Activated CD4-positive, alpha-beta T cell treated with anti-CD3 and anti-CD28 coated beads, Interleukin-2, amount 10 ng/mL, durations not matched to agents 7 days and 5 days (primary cell): ENCODE data around the gene FBP2. TPM values are rescaled to one million over a fixed set of nuclear protein-coding genes. Genes with fewer than 3 reads are reported as not detected.
A peak's percentile ranks its signal among the peaks of the same experiment; 100 is the strongest.
"Not testable (repeated sequence)": the region's sequence is repeated elsewhere in the genome, so short reads cannot be mapped to it uniquely, and the experiment has no call there.

Source experiments
- CTCF ChIA-PET: fragments of 350-600 bp; sonication (Branson Sonifier 250); formaldehyde crosslinking; loops from one replicate; lab custom pipeline; 2021; ENCODE audit warnings: antibody characterized with exemption; lab: Charles Lee
- POLR2A ChIA-PET: fragments of 350-600 bp; sonication (Branson Sonifier 250); formaldehyde crosslinking; loops from one replicate; lab custom pipeline; 2021; ENCODE audit warnings: antibody characterized with exemption; lab: Charles Lee
- DNase-seq: peaks from one replicate; pipeline ENCODE4 v3.0.0-alpha.2; 2020
- H3K27ac Mint-ChIP-seq: one replicate; pipeline ENCODE4 v1.8.0; 2021; ENCODE audit warnings: mild to moderate bottlenecking, moderate library complexity, mixed read lengths
- H3K27me3 Mint-ChIP-seq: one replicate; pipeline ENCODE4 v1.8.0; 2021; ENCODE audit warnings: mixed read lengths
- H3K36me3 Mint-ChIP-seq: one replicate; pipeline ENCODE4 v1.8.0; 2021; ENCODE audit warnings: low read depth, mixed read lengths
- H3K4me1 Mint-ChIP-seq: one replicate; pipeline ENCODE4 v1.8.0; 2021; ENCODE audit warnings: mixed read lengths
- H3K4me3 Mint-ChIP-seq: one replicate; pipeline ENCODE4 v1.8.0; 2021; ENCODE audit warnings: mild to moderate bottlenecking, moderate library complexity, mixed read lengths
- H3K9me3 Mint-ChIP-seq: one replicate; pipeline ENCODE4 v1.8.0; 2021; ENCODE audit warnings: mixed read lengths
- total RNA-seq, 2 experiments: library from RNA; stranded (reverse); gene quantifications; one replicate each; pipeline ENCODE4 v1.2.3, GENCODE V29; 2021

FBP2 gene
- total RNA-seq, 2 experiments from 2014 or later = not detected

DNA sequence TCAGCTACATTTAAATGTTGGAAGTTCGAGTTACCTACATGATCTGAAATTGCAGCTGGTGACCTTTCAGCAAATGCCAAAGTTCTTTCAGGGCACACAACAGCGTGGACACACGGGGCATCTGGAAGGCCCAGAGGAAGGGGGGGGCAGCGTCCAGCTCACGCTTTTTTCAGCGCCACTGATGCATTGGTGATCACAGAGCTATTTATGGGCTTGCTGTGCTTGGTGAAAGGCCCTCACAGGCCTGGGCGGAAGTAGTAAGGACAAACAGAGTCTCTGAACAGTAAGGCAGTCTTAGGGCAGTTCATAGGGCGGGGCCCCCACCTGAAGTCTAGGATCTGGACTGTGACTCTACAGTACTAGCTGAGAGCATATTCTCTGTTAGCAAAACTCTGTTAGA is 6.6 kb upstream of the FBP2 start:
- CTCF ChIA-PET = no interaction called here
- H3K4me1 Mint-ChIP-seq = peaks cover 3% of the 10 kb centered on the region
- no peak overlapping the region for H3K4me3 Mint-ChIP-seq
- H3K36me3 Mint-ChIP-seq = no peaks in the 10 kb centered on the region
- no peak for DNase-seq
- H3K27me3 Mint-ChIP-seq = peaks cover 15% of the 10 kb centered on the region
- H3K27ac Mint-ChIP-seq = no peak overlapping the region
- H3K9me3 Mint-ChIP-seq = no peaks in the 10 kb centered on the region
- POLR2A ChIA-PET = no interaction called here

DNA sequence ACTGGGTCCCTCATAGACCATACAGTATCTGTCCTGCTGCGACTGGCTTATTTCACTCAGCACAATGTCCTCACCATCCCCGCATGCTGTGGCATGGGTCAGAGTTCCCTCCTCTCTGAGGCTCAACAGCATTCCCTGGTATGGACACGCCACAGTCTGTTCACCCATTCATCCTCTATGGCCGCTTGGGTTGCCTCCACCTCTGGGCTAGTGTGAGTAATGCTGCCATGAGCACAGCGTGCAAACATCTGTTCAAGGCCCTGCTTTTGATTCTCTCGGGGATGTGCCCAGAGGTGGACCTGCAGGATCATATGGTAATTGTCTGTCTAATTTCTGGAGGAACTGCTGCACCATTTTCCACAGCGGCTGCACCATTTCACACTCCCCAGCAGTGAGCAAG is 5.5 kb upstream of the FBP2 start:
- Mint-ChIP-seq H3K9me3 (no peaks in the 10 kb centered on the region), H3K4me3 (no peak overlapping the region), H3K4me1 (peaks cover 3% of the 10 kb centered on the region), H3K36me3 (no peaks in the 10 kb centered on the region), H3K27ac (no peak overlapping the region), H3K27me3 (peaks cover 8% of the 10 kb centered on the region)
- ChIA-PET POLR2A (no interaction called here), CTCF (no interaction called here)
- no peak for DNase-seq

DNA sequence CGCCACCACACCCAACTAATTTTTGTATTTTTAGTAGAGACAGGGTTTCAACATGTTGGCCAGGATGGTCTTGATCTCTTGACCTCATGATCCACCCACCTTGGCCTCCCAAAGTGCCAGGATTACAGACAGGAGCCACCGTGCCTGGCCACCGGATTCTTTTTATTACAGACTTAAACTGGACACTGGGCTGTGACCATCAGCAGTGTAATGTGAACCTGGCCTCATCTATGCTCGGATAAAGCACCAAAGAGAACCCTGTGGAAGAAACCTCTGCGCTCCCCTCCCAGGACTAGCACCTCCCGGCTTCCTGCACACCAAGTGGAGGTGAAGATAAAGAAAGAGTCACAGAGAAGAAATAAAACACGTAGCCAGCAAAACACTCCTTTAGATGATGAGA is 941 bp downstream of the FBP2 start:
- CTCF ChIA-PET = interaction anchor here (1.4 kb wide), 1 partner anchor 17 kb away, joined by 3 read pairs; no protein-coding TSS in a partner anchor
- H3K27me3 Mint-ChIP-seq, H3K4me3 Mint-ChIP-seq, DNase-seq, H3K9me3 Mint-ChIP-seq, H3K36me3 Mint-ChIP-seq, POLR2A ChIA-PET, H3K27ac Mint-ChIP-seq, H3K4me1 Mint-ChIP-seq: not testable (repeated sequence)

DNA sequence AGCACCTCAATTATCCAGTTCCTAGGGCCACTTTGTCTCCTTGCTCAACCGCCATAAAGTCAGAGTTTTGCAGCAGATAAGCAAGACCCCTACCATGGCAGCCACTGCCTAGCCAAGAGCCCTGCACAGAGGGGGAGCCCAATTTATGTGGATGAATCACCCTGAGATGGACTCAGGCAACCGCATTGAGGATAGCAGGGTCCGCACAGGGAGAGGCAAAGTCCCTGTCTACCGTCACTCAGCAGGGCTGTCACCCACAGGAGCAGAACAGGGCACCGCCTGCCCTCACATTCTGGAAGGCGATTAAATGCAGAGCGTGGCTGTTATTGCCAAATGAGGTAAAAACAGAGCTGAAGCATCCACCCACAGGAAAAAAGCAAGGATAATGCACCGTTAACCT is 1.7 kb downstream of the FBP2 start:
- no peaks in the 10 kb centered on the region for H3K36me3 Mint-ChIP-seq
- H3K27me3 Mint-ChIP-seq = peaks cover 8% of the 10 kb centered on the region
- H3K27ac Mint-ChIP-seq = no peak overlapping the region
- ChIA-PET CTCF (interaction anchor here (1.4 kb wide), 1 partner anchor 16 kb away, joined by 3 read pairs; no protein-coding TSS in a partner anchor), POLR2A (no interaction called here)
- peaks cover under 1% of the 10 kb centered on the region for H3K4me1 Mint-ChIP-seq
- DNase-seq = no peak
- no peak overlapping the region for H3K4me3 Mint-ChIP-seq
- no peaks in the 10 kb centered on the region for H3K9me3 Mint-ChIP-seq

DNA sequence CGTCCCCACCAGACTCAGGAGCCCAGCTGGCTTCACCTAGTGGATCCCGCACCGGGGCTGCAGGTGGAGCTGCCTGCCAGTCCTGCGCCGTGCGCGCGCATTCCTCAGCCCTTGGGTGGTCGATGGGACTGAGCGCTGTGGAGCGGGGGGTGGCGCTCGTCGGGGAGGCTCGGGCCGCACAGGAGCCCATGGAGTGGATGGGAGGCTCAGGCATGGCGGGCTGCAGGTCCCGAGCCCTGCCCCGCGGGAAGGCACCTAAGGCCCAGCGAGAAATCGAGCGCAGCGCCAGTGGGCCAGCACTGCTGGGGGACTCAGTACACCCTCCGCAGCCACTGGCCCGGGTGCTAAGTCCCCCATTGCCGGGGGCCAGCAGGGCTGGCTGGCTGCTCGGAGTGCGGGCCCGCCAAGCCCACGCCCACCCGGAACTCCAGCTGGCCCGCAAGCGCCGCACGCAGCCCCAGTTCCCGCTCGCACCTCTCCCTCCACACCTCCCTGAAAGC is 2.5 kb downstream of the FBP2 start:
- H3K9me3 Mint-ChIP-seq, DNase-seq, POLR2A ChIA-PET, H3K27ac Mint-ChIP-seq, H3K4me1 Mint-ChIP-seq, H3K36me3 Mint-ChIP-seq, H3K4me3 Mint-ChIP-seq, CTCF ChIA-PET, H3K27me3 Mint-ChIP-seq: not testable (repeated sequence)

DNA sequence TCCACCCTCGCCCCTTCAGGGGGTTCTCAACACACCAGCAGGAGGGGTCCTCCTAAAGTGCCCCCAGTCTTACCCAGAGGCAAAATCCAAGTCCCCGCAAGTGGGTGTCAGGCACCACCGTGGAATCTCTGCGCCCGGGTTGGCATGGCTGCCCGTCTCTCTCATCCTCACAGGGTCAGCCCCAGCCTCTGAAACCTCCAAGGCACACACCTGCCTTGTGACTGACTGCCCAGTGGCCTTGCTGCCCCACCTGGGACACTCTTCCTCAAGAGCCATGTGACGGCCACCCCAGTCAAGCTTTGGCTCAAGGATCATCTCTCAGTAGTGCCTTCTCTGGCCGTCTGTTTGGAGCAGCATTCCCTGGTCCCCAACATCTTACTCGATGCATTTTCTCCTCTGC is 4.9 kb downstream of the FBP2 start:
- DNase-seq = no peak
- ChIA-PET CTCF (no interaction called here), POLR2A (no interaction called here)
- Mint-ChIP-seq H3K4me1 (peaks cover 23% of the 10 kb centered on the region), H3K27ac (no peak overlapping the region), H3K4me3 (no peak overlapping the region), H3K27me3 (peaks cover 3% of the 10 kb centered on the region), H3K36me3 (no peaks in the 10 kb centered on the region), H3K9me3 (no peaks in the 10 kb centered on the region)

DNA sequence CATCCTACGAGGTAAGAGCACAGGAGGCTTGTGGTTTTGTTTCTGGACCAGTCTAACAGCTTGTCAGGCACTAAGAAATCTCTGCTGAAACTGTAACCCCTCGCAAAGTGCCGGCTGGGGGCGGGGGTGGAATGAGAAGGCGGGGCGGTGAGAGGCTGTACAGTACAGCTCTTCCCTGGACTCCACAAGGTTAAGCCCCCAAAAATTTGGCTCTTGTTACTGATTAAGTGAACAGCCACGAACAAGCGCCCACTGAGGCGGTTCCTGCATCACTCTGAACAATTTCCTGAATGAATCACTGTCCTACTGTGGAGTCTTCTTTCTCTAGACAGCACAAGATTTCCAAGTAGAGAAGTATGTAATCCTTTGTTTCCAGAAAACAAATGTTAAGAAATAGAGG is 6.8 kb downstream of the FBP2 start:
- no peak overlapping the region for H3K27ac Mint-ChIP-seq
- POLR2A ChIA-PET = no interaction called here

DNA sequence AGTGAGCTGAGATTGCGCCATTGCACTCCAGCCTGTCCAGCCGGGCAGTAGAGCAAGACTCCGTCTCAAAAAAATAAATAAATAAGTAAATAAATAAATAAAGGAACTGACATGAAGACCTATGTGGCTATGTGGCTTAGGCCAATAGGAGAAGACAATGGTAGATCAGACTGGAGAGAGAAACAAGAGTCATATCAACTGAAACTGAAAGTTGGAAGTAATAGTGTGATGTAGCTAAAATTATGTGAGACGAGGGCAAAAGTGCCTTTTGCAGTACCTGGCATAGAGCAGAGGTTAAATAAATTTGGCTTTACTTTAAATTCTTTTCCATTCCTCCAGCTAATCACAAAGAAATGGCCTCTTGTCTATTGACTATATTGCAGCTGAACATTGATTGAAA is 7.3 kb downstream of the FBP2 start:
- no peak for DNase-seq
- H3K4me1 Mint-ChIP-seq = peaks cover 23% of the 10 kb centered on the region
- H3K9me3 Mint-ChIP-seq = no peaks in the 10 kb centered on the region
- no peak overlapping the region for H3K4me3 Mint-ChIP-seq
- no peaks in the 10 kb centered on the region for H3K36me3 Mint-ChIP-seq
- CTCF ChIA-PET = interaction anchor here (0.6 to 0.7 kb wide), 3 partner anchors 35 to 136 kb away, joined by 3 to 7 read pairs (median 5); no protein-coding TSS in a partner anchor
- H3K27me3 Mint-ChIP-seq = no peaks in the 10 kb centered on the region
- H3K27ac Mint-ChIP-seq = no peak overlapping the region
- POLR2A ChIA-PET = no interaction called here

More for the DNA sequence above, 6.8 kb downstream of the FBP2 start:
- H3K27me3 Mint-ChIP-seq = no peaks in the 10 kb centered on the region
- H3K4me3 Mint-ChIP-seq = no peak overlapping the region
- DNase-seq = no peak
- H3K36me3 Mint-ChIP-seq = no peaks in the 10 kb centered on the region
- no peaks in the 10 kb centered on the region for H3K9me3 Mint-ChIP-seq
- CTCF ChIA-PET = interaction anchor here (0.6 kb wide), 1 partner anchor 137 kb away, joined by 5 read pairs; no protein-coding TSS in a partner anchor
- H3K4me1 Mint-ChIP-seq = peaks cover 23% of the 10 kb centered on the region

DNA sequence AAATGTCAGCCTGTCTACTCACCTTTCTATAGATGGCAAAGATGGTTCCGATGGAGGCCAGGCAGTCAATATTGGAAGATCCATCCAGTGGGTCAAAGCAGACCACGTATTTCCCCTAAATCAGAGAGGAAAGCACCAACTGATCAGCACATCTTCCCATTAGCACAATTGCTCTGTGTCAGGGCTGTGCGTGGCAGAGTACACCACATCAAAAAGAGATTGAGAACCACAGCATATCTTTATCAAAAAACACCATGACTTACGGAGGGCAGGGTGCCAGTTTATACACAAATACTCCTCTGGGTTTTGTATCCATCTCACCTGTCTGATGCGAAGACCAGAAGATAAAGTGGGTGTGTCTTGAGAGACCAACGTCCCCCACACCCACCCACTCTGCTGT is 9.1 kb downstream of the FBP2 start:
- POLR2A ChIA-PET = no interaction called here
- H3K4me3 Mint-ChIP-seq = no peak overlapping the region
- H3K27me3 Mint-ChIP-seq = peaks cover 2% of the 10 kb centered on the region
- no peaks in the 10 kb centered on the region for H3K36me3 Mint-ChIP-seq
- H3K27ac Mint-ChIP-seq = no peak overlapping the region
- CTCF ChIA-PET = interaction anchor here (1.0 kb wide), 1 partner anchor 30 kb away, joined by 4 read pairs; the partner anchor contains the start of gene PCAT7
- peak; percentile 12 for DNase-seq
- no peaks in the 10 kb centered on the region for H3K9me3 Mint-ChIP-seq
- peaks cover 23% of the 10 kb centered on the region for H3K4me1 Mint-ChIP-seq

DNA sequence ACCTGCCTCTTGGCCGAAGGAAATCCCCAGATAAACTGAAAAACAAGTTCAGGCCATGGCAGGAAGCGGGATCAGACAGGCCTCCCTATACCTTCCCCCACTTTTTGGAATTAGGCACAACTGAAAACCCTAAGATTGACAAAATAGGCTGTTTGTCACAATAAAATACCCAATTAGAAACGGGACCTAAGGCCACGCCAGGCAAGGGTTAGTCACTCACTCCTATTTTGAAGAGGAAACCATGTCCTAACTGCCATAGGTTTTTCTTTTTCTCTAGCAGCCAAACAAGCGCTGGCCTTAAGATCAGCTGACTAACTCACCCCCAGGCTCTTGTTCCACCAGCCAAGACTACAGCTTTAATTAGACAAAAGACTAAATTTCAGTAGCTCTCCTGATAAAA is 11.9 kb downstream of the FBP2 start:
- ChIA-PET POLR2A (no interaction called here), CTCF (interaction anchor here (0.7 to 1.4 kb wide), 2 partner anchors 12 to 233 kb away, joined by 3 to 4 read pairs; no protein-coding TSS in a partner anchor)
- H3K4me1 Mint-ChIP-seq = peaks cover 24% of the 10 kb centered on the region
- no peaks in the 10 kb centered on the region for H3K9me3 Mint-ChIP-seq
- peaks cover 2% of the 10 kb centered on the region for H3K27me3 Mint-ChIP-seq
- no peak overlapping the region for H3K27ac Mint-ChIP-seq
- no peak overlapping the region for H3K4me3 Mint-ChIP-seq
- H3K36me3 Mint-ChIP-seq = no peaks in the 10 kb centered on the region
- DNase-seq = no peak

DNA sequence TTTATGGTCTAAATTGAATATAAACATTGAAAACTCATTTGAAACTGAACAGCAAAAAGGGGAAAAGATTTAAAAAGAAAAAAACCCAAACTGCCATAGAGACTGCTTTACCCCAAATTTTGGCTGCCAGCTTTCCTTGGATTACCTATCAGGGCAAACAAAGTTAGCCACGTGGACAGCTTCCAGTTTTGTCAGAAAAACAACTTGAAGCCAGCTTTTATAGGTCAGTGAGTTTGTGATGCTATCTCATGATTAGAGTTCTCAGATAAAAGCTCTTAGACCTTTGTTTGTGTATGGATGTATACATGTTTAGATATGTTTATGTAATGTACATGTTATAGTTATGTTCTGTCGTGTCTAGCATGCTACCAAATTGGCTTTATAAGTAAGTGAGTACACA is 16.1 kb downstream of the FBP2 start:
- Mint-ChIP-seq H3K36me3 (no peaks in the 10 kb centered on the region), H3K4me1 (peaks cover 4% of the 10 kb centered on the region), H3K4me3 (no peak overlapping the region), H3K27me3 (peaks cover 13% of the 10 kb centered on the region), H3K9me3 (no peaks in the 10 kb centered on the region), H3K27ac (no peak overlapping the region)
- POLR2A ChIA-PET = no interaction called here
- no peak for DNase-seq
- CTCF ChIA-PET = no interaction called here

DNA sequence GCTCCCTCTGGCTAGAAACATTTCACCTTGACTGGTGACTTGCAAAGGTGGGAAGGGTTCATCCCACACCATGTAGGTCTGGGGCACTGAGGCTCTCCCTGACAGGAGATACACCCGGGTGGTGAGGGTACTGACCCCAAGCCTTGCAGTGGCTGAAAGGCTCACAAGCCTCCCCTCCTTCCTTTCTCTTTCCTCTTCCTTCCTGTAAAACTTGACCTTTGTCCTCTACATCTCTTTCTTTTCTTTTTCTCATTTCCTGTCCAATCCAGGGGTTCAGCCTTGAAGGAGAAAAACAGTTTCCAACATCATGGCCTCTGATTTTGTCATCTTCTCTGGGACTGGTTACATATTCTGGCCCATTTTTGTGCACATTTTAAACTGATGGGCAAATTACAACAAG is 16.6 kb downstream of the FBP2 start:
- H3K27me3 Mint-ChIP-seq = peaks cover 17% of the 10 kb centered on the region
- no peaks in the 10 kb centered on the region for H3K9me3 Mint-ChIP-seq
- no peak for DNase-seq
- H3K4me1 Mint-ChIP-seq = peaks cover 4% of the 10 kb centered on the region
- H3K4me3 Mint-ChIP-seq = no peak overlapping the region
- POLR2A ChIA-PET = no interaction called here
- CTCF ChIA-PET = no interaction called here
- H3K36me3 Mint-ChIP-seq = no peaks in the 10 kb centered on the region
- H3K27ac Mint-ChIP-seq = no peak overlapping the region

DNA sequence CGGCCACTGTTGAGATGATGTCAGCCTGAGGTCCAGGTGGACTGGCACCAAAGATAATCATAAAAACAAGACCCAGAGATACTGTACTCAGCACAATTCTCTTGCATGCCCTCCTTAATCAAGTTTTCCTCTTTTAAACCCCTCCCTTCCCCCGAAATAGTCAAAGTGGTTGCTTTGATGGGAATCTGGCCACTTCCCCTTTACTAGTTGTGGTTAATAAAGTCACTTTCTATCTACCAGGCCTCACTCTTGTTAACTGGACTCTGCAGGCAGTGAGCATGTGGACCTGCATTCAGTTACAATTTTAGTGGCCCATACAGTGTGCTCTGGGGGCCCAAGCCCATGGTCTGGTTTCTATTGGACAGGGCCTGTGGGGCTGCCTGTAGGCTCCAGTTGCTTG is 17.5 kb downstream of the FBP2 start:
- no peaks in the 10 kb centered on the region for H3K36me3 Mint-ChIP-seq
- DNase-seq = no peak
- peaks cover 17% of the 10 kb centered on the region for H3K27me3 Mint-ChIP-seq
- ChIA-PET CTCF (interaction anchor here (1.3 kb wide), 1 partner anchor 17 kb away, joined by 3 read pairs; no protein-coding TSS in a partner anchor), POLR2A (no interaction called here)
- peaks cover 4% of the 10 kb centered on the region for H3K4me1 Mint-ChIP-seq
- no peak overlapping the region for H3K27ac Mint-ChIP-seq
- no peak overlapping the region for H3K4me3 Mint-ChIP-seq
- no peaks in the 10 kb centered on the region for H3K9me3 Mint-ChIP-seq
